Stimulated activated CD8-positive, alpha-beta memory T cell treated with anti-CD3 and anti-CD28 coated beads, Interleukin-4, amount 100 ng/mL, for 4 hours (primary cell): ENCODE data around the gene PPP6R1.
"Not testable (repeated sequence)": the region's sequence is repeated elsewhere in the genome, so short reads cannot be mapped to it uniquely, and the experiment has no call there.

Experiments used
- DNase-seq, 2 donors: peaks; one replicate each; pipeline ENCODE4 v3.0.0-alpha.2; 2020; ENCODE audit warnings: low read depth in 2 of 2, low spot score in 1 of 2

Gene PPP6R1

GRCh38 chr19:55225415-55225958 lies 33.3 kb downstream of the PPP6R1 start:
- DNase-seq: no peak

GRCh38 chr19:55224679-55225414 lies 34.0 kb downstream of the PPP6R1 start:
- DNase-seq: not testable (repeated sequence)

GRCh38 chr19:55224038-55224665 lies 34.7 kb downstream of the PPP6R1 start:
- no peak for DNase-seq

GRCh38 chr19:55223291-55224037 lies 35.4 kb downstream of the PPP6R1 start:
- DNase-seq: no peak

GRCh38 chr19:55220525-55220924 lies 38.3 kb downstream of the PPP6R1 start:
- DNase-seq: no peak

- no peak for DNase-seq
Observed at GRCh38 chr19:55216461-55217198, 42.2 kb downstream of the PPP6R1 start.

GRCh38 chr19:55213547-55213946 lies 45.3 kb downstream of the PPP6R1 start:
- no peak for DNase-seq

- no peak for DNase-seq
Observed at GRCh38 chr19:55212447-55212846, 46.4 kb downstream of the PPP6R1 start.

GRCh38 chr19:55209693-55210472 lies 48.9 kb downstream of the PPP6R1 start:
- no peak for DNase-seq

GRCh38 chr19:55208880-55209692 lies 49.7 kb downstream of the PPP6R1 start, which contains the start of gene PTPRH:
PTPRH (minus strand) TSS chr19:55209501; CDS start chr19:55209433, 68 bp downstream.
- no peak for DNase-seq

- no peak for DNase-seq
Observed at GRCh38 chr19:55206664-55207500, 51.9 kb downstream of the PPP6R1 start.

- not testable (repeated sequence) for DNase-seq
Observed at GRCh38 chr19:55202199-55202598, 56.6 kb downstream of the PPP6R1 start.

GRCh38 chr19:55199620-55200204 lies 59.1 kb downstream of the PPP6R1 start:
- no peak for DNase-seq

GRCh38 chr19:55198651-55199050 lies 60.2 kb downstream of the PPP6R1 start:
- no peak for DNase-seq

GRCh38 chr19:55197528-55197927 lies 61.3 kb downstream of the PPP6R1 start:
- no peak for DNase-seq

GRCh38 chr19:55196803-55197202 lies 62.0 kb downstream of the PPP6R1 start:
- DNase-seq: no peak

- no peak for DNase-seq
Observed at GRCh38 chr19:55193481-55193880, 65.3 kb downstream of the PPP6R1 start.

- DNase-seq: no peak
Observed at GRCh38 chr19:55189403-55189835, 69.4 kb downstream of the PPP6R1 start.
